HepG2 (cell line): ENCODE data around the gene MAN2B2. TPM values are rescaled to one million over a fixed set of nuclear protein-coding genes. Genes with fewer than 3 reads are reported as not detected.

Source experiments
- ATAC-seq: fragments of 200-7000 bp; cut with Tn5 transposase; 3 replicates; pipeline ENCODE4 v1.9.1; 2020; ENCODE audit warnings: mild to moderate bottlenecking, moderate library complexity
- BruUV-seq: library from RNA; stranded (reverse); fragments of 400-500 nt; replicated peaks from 2 replicates; lab custom pipeline; 2021; lab: Mats Ljungman, UMichigan
- CTCF ChIA-PET: fragments of 300-600 bp; formaldehyde crosslinking; extraction: SDS; loops from one replicate; lab custom pipeline; 2021; ENCODE audit warnings: low total read pairs, inconsistent platforms, low intra/inter-chr PET ratio; lab: Yijun Ruan, JAX
- POLR2A ChIA-PET: fragments of 350-600 bp; sonication (Branson Sonifier 250); formaldehyde crosslinking; loops from one replicate; lab custom pipeline; 2020; ENCODE audit warnings: antibody characterized with exemption, inconsistent platforms; lab: Yijun Ruan, JAX
- DNase-seq: peaks from one replicate; pipeline ENCODE4 v3.0.0-alpha.2; 2015; ENCODE audit warnings: low spot score
- FAIRE-seq: peaks from 3 replicates; lab custom pipeline; 2011; peaks lifted over from hg19 to GRCh38; lab: Jason Lieb, UNC
- H2AFZ ChIP-seq: one replicate; pipeline ENCODE4 v1.6.1; 2011; ENCODE audit warnings: low read length, inconsistent platforms
- H3K27ac ChIP-seq: fragments of 300-600 bp; 3 replicates; pipeline ENCODE4 v1.8.0; 2011; ENCODE audit warnings: mixed run types, mild to moderate bottlenecking, mixed read lengths, low read length, inconsistent platforms; ENCODE audit not compliant: insufficient read depth; ENCODE audit errors: extremely low read length
- H3K27me3 ChIP-seq, 2 experiments: fragments of 200-600 bp in 1 of 2; 2 replicates in 1 of 2; 3 replicates in 1 of 2; pipeline versions ENCODE4 v1.6.0 to v1.8.0; 2011; ENCODE audit warnings: low read length in 2 of 2, mild to moderate bottlenecking in 2 of 2, moderate library complexity in 2 of 2, inconsistent platforms in 1 of 2; ENCODE audit not compliant: insufficient read depth in 2 of 2, control insufficient read depth in 1 of 2
- H3K36me3 ChIP-seq, 2 experiments: fragments of 200-600 bp in 1 of 2; replicated peaks in 1 of 2; 2 replicates in 1 of 2; 3 replicates in 1 of 2; pipeline versions ENCODE4 v1.5.1 to v1.8.0; 2011; ENCODE audit warnings: low read length in 2 of 2, inconsistent platforms in 1 of 2; ENCODE audit not compliant: insufficient read depth in 2 of 2, control insufficient read depth in 1 of 2
- H3K4me1 ChIP-seq: 2 replicates; pipeline ENCODE4 v1.5.1; 2012; ENCODE audit warnings: low read length, inconsistent platforms; ENCODE audit not compliant: insufficient read depth
- H3K4me2 ChIP-seq: 2 replicates; pipeline ENCODE4 v1.6.0; 2011; ENCODE audit warnings: low read depth, low read length, inconsistent platforms
- H3K4me3 ChIP-seq, 3 experiments: fragments of 200-600 bp in 1 of 3; sonication (generic), shearing (Covaris generic) in 1 of 3; replicated peaks in 1 of 3; 2 replicates each; pipeline ENCODE4 v1.5.1; 2011 to 2016; ENCODE audit warnings: low read length in 3 of 3, inconsistent platforms in 2 of 3, low read depth in 2 of 3, mild to moderate bottlenecking in 2 of 3, control low read depth in 1 of 3, mixed read lengths in 1 of 3; ENCODE audit not compliant: insufficient read depth in 1 of 3
- H3K79me2 ChIP-seq: one replicate; pipeline ENCODE4 v1.6.1; 2011; ENCODE audit warnings: low read length, inconsistent platforms; ENCODE audit not compliant: insufficient read depth
- H3K9ac ChIP-seq: 2 replicates; pipeline ENCODE4 v1.6.0; 2011; ENCODE audit warnings: mild to moderate bottlenecking, low read depth, low read length, inconsistent platforms; ENCODE audit not compliant: insufficient read depth
- H3K9me3 ChIP-seq: 2 replicates; pipeline ENCODE4 v1.5.1; 2012; ENCODE audit warnings: mild to moderate bottlenecking, low read length
- H4K20me1 ChIP-seq: 2 replicates; pipeline ENCODE4 v1.6.0; 2011; ENCODE audit warnings: inconsistent platforms, mild to moderate bottlenecking, low read length, moderate library complexity; ENCODE audit not compliant: insufficient read depth
- ADNP ChIP-seq: sonication (generic); formaldehyde crosslinking; IDR thresholded peaks from 2 replicates; pipeline ENCODE4 v1.4.0; 2020; ENCODE audit warnings: missing genetic modification reagents
- HDAC6 ChIP-seq: fragments of 200-600 bp; sonication (generic); IDR thresholded peaks from 2 replicates; pipeline ENCODE4 v1.7.0; 2017; ENCODE audit warnings: mild to moderate bottlenecking, antibody characterized with exemption, low read length, low read depth
- HOXA3 ChIP-seq: sonication (generic); formaldehyde crosslinking; IDR thresholded peaks from 2 replicates; pipeline ENCODE4 v1.5.0; 2020; ENCODE audit warnings: missing genetic modification reagents
- HOXA9 ChIP-seq: sonication (generic); formaldehyde crosslinking; IDR thresholded peaks from 2 replicates; pipeline ENCODE4 v1.8.1; 2022; ENCODE audit warnings: missing genetic modification reagents, mild to moderate bottlenecking, moderate library complexity, borderline replicate concordance
- NCOA5 ChIP-seq: sonication (generic); formaldehyde crosslinking; IDR thresholded peaks from 2 replicates; pipeline ENCODE4 v1.4.0; 2020; ENCODE audit warnings: missing genetic modification reagents
- PAWR ChIP-seq: sonication (generic); formaldehyde crosslinking; IDR thresholded peaks from 2 replicates; pipeline ENCODE4 v1.4.0; 2020; ENCODE audit warnings: missing genetic modification reagents, mild to moderate bottlenecking, borderline replicate concordance
- RBM39 ChIP-seq: fragments of 200-400 bp; formaldehyde crosslinking; IDR thresholded peaks from one replicate; pipeline ENCODE4 v1.6.1; 2018; ENCODE audit warnings: antibody characterized with exemption, mild to moderate bottlenecking, low read depth, low read length; ENCODE audit not compliant: poor library complexity, severe bottlenecking
- SNRNP70 ChIP-seq: fragments of 200-400 bp; formaldehyde crosslinking; IDR thresholded peaks from 2 replicates; pipeline ENCODE4 v1.6.1; 2017; ENCODE audit warnings: mild to moderate bottlenecking, low read depth, low read length, moderate library complexity
- ZMYM2 ChIP-seq: sonication (generic); formaldehyde crosslinking; IDR thresholded peaks from 2 replicates; pipeline ENCODE4 v1.8.0; 2022; ENCODE audit warnings: mild to moderate bottlenecking, missing genetic modification reagents
- ZNF124 ChIP-seq: sonication (generic); formaldehyde crosslinking; IDR thresholded peaks from 2 replicates; pipeline ENCODE4 v1.4.0; 2020; ENCODE audit warnings: missing genetic modification reagents
- WGBS: methylation state at CpG from one replicate; pipeline ENCODE4 v1.1.6; 2017; ENCODE audit warnings: low lambda C conversion rate; 5-methylcytosine and 5-hydroxymethylcytosine counted together
- in situ Hi-C: cut with HindIII; loops from 2 replicates; pipeline ENCODE4 v1.10.0; 2017; ENCODE audit warnings: low pct_unique_long_range_greater_than_20kb; ENCODE audit not compliant: extremely low pct_ligation_motif_present
- intact Hi-C: fragments of 100-400 bp; cut with micrococcal nuclease; formaldehyde crosslinking; loops from one replicate; pipeline ENCODE4 v1.10.0; 2022; ENCODE audit not compliant: unreplicated experiment
- polyA plus RNA-seq, 8 experiments: library from polyadenylated mRNA; depleted of rRNA in 3 of 8; stranded (reverse) in 7 of 8; unstranded in 1 of 8; fragments of >200 nt; fragmentation: Illumina TruSeq in 4 of 8; extraction: Trizol in 4 of 8; gene quantifications; 2 replicates each; pipeline versions ENCODE4 v1.2.1 to v1.2.3, GENCODE V29; 2011 to 2016; ENCODE audit warnings: low read depth in 4 of 8, missing spikeins in 1 of 8, mixed read lengths in 1 of 8; ENCODE audit not compliant: insufficient read depth in 1 of 8
- total RNA-seq, 5 experiments: library from RNA; depleted of rRNA; stranded (reverse); fragments of >200 nt; fragmentation: Illumina TruSeq; extraction: Trizol; gene quantifications; 2 replicates each; pipeline ENCODE4 v1.2.3, GENCODE V29; 2016; ENCODE audit warnings: low read depth in 1 of 5
- TF ChIP-seq, protein P1 (sequence below): sonication (generic); formaldehyde crosslinking; IDR thresholded peaks from 2 replicates; pipeline ENCODE4 v1.9.0; 2021; ENCODE audit warnings: missing genetic modification reagents, mild to moderate bottlenecking, borderline replicate concordance
- TF ChIP-seq, protein P2 (sequence below): sonication (generic); formaldehyde crosslinking; conservative IDR thresholded peaks from 2 replicates; pipeline ENCODE4 v1.8.0; 2022; ENCODE audit warnings: low read depth, missing genetic modification reagents
- TF ChIP-seq, protein P3 (sequence below): sonication (generic); formaldehyde crosslinking; IDR thresholded peaks from 2 replicates; pipeline ENCODE4 v1.5.0; 2020; ENCODE audit warnings: missing genetic modification reagents, mild to moderate bottlenecking, borderline replicate concordance
- TF ChIP-seq, protein P4 (sequence below): sonication (generic); formaldehyde crosslinking; IDR thresholded peaks from 2 replicates; pipeline ENCODE4 v1.8.1; 2023; ENCODE audit warnings: mild to moderate bottlenecking, missing genetic modification reagents, borderline replicate concordance

Gene MAN2B2
- total and polyA plus RNA-seq, 2 of the 13 experiments (the other 11 are each of a cell fraction or from before 2014, with no cell fraction given): 4.8 to 5.4 TPM

DNA sequence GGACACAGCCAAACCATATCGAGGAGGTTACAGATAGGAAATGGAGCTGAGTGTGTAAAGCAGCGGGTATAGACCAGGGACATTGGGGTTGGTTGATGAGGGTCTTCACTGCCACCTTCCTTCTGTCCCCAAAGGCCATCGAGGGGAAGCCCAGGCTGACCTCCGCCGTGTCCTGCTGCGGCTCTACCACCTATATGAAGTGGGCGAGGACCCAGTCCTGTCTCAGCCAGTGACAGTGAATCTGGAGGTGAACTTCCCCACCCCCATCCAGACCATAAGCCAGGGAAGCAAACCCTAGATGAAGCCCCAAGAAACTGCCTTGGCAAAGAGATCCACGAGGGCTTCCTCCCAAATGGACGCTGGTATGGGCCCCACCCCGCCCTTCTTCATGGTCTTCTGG is 42.3 kb downstream of the MAN2B2 start:
- BruUV-seq: no TSS peak
- Histone ChIP-seq H3K4me1 (no peaks in the 10 kb centered on the region), H2AFZ (no peak overlapping the region), H3K4me3 (no peak overlapping the region), H3K27ac (no peak overlapping the region), H3K9ac (no peak overlapping the region), H3K79me2 (no peaks in the 10 kb centered on the region), H3K9me3 (no peaks in the 10 kb centered on the region)
- 88% methylated on average over 3 of the region's 10 CpGs for WGBS
- no peak for ATAC-seq
- FAIRE-seq: no peak
- intact Hi-C loops: no loop called here
- TF ChIP-seq, protein P1, sequence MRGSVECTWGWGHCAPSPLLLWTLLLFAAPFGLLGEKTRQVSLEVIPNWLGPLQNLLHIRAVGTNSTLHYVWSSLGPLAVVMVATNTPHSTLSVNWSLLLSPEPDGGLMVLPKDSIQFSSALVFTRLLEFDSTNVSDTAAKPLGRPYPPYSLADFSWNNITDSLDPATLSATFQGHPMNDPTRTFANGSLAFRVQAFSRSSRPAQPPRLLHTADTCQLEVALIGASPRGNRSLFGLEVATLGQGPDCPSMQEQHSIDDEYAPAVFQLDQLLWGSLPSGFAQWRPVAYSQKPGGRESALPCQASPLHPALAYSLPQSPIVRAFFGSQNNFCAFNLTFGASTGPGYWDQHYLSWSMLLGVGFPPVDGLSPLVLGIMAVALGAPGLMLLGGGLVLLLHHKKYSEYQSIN (CRISPR knock-in tag): no peak
- TF ChIP-seq SNRNP70 (no peak), HDAC6 (no peak), ZNF124 (CRISPR knock-in tag) (no peak), ZMYM2 (CRISPR knock-in tag) (no peak), ADNP (CRISPR knock-in tag) (no peak), NCOA5 (CRISPR knock-in tag) (no peak), HOXA3 (no peak), HOXA9 (CRISPR knock-in tag) (no peak), RBM39 (no peak), PAWR (CRISPR knock-in tag) (no peak)
- TF ChIP-seq, protein P2, sequence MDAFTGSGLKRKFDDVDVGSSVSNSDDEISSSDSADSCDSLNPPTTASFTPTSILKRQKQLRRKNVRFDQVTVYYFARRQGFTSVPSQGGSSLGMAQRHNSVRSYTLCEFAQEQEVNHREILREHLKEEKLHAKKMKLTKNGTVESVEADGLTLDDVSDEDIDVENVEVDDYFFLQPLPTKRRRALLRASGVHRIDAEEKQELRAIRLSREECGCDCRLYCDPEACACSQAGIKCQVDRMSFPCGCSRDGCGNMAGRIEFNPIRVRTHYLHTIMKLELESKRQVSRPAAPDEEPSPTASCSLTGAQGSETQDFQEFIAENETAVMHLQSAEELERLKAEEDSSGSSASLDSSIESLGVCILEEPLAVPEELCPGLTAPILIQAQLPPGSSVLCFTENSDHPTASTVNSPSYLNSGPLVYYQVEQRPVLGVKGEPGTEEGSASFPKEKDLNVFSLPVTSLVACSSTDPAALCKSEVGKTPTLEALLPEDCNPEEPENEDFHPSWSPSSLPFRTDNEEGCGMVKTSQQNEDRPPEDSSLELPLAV (CRISPR knock-in tag): no peak
- TF ChIP-seq, protein P3, sequence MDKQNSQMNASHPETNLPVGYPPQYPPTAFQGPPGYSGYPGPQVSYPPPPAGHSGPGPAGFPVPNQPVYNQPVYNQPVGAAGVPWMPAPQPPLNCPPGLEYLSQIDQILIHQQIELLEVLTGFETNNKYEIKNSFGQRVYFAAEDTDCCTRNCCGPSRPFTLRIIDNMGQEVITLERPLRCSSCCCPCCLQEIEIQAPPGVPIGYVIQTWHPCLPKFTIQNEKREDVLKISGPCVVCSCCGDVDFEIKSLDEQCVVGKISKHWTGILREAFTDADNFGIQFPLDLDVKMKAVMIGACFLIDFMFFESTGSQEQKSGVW (CRISPR knock-in tag): no peak
- TF ChIP-seq, protein P4, sequence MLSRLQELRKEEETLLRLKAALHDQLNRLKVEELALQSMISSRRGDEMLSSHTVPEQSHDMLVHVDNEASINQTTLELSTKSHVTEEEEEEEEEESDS: no peak
- TF ChIP-seq, all 625 proteins: peak for 0
- in situ Hi-C loops: no loop called here
- ChIA-PET POLR2A (no interaction called here), CTCF (no interaction called here)
- Histone ChIP-seq H3K4me2 (no peak overlapping the region), H4K20me1 (no peaks in the 10 kb centered on the region), H3K27me3 (no peaks in the 10 kb centered on the region; a peak in 1 of 5 replicates), H3K36me3 (peaks cover 3 to 5% of the 10 kb centered on the region in 2 experiments; a peak in 3 of 5 replicates)
- no peak for DNase-seq
